GM23338 (cell line): Measurements from ENCODE around the gene ADAM11. TPM values are rescaled to one million over a fixed set of nuclear protein-coding genes. Genes with fewer than 3 reads are reported as not detected.
A peak's percentile ranks its signal among the peaks of the same experiment; 100 is the strongest.

Source experiments
- ATAC-seq: fragments of 200-7000 bp; cut with Tn5 transposase; 3 replicates; pipeline ENCODE4 v1.9.1; 2020
- DNase-seq: peaks from one replicate; pipeline ENCODE4 v3.0.0-alpha.2; 2015; ENCODE audit warnings: low spot score
- H2AFZ ChIP-seq: fragments of 200-600 bp; sonication (generic); 2 replicates; pipeline ENCODE4 v1.8.0; 2016; ENCODE audit warnings: antibody characterized with exemption, mild to moderate bottlenecking, moderate library complexity
- H3F3A ChIP-seq: fragments of 200-600 bp; sonication (generic); replicated peaks from 2 replicates; pipeline ENCODE4 v1.8.0; 2017; ENCODE audit warnings: antibody characterized with exemption, mixed run types, low read depth
- H3K27ac ChIP-seq: fragments of 200-600 bp; sonication (generic); 2 replicates; pipeline ENCODE4 v1.6.1; 2016; ENCODE audit warnings: low read depth
- H3K27me3 ChIP-seq: fragments of 200-600 bp; sonication (generic); 2 replicates; pipeline ENCODE4 v1.8.0; 2016; ENCODE audit warnings: mild to moderate bottlenecking, mixed run types, moderate library complexity; ENCODE audit not compliant: insufficient read depth
- H3K36me3 ChIP-seq: fragments of 200-600 bp; sonication (generic); 2 replicates; pipeline ENCODE4 v1.8.0; 2016; ENCODE audit warnings: mild to moderate bottlenecking; ENCODE audit not compliant: insufficient read depth
- H3K4me1 ChIP-seq: fragments of 200-600 bp; sonication (generic); 2 replicates; pipeline ENCODE4 v1.8.0; 2016; ENCODE audit warnings: mild to moderate bottlenecking, moderate library complexity; ENCODE audit not compliant: insufficient read depth
- H3K4me2 ChIP-seq: fragments of 200-600 bp; sonication (generic); 2 replicates; pipeline ENCODE4 v1.7.1; 2017; ENCODE audit warnings: mixed run types
- H3K4me3 ChIP-seq: fragments of 200-600 bp; sonication (generic); 2 replicates; pipeline ENCODE4 v1.6.1; 2016; ENCODE audit warnings: mixed run types
- H3K79me2 ChIP-seq: fragments of 200-600 bp; sonication (generic); replicated peaks from 2 replicates; pipeline ENCODE4 v1.8.0; 2017; ENCODE audit warnings: mild to moderate bottlenecking; ENCODE audit not compliant: insufficient read depth
- H3K9me2 ChIP-seq: fragments of 200-600 bp; sonication (generic); 2 replicates; pipeline ENCODE4 v1.8.0; 2017; ENCODE audit not compliant: insufficient read depth
- H4K20me1 ChIP-seq: fragments of 200-600 bp; sonication (generic); replicated peaks from 2 replicates; pipeline ENCODE4 v1.8.0; 2017; ENCODE audit warnings: mild to moderate bottlenecking; ENCODE audit not compliant: insufficient read depth
- H3K27ac Mint-ChIP-seq: 2 replicates; pipeline ENCODE4 v1.8.0; 2020; ENCODE audit warnings: inconsistent platforms, mild to moderate bottlenecking, moderate library complexity, mixed read lengths
- H3K27me3 Mint-ChIP-seq: 3 replicates; pipeline ENCODE4 v1.8.0; 2022; ENCODE audit warnings: low read depth, mild to moderate bottlenecking, moderate library complexity, mixed read lengths, inconsistent platforms; ENCODE audit not compliant: insufficient read depth, poor library complexity
- H3K36me3 Mint-ChIP-seq: 3 replicates; pipeline ENCODE4 v1.8.0; 2021; ENCODE audit warnings: low read depth, mild to moderate bottlenecking, inconsistent platforms, moderate library complexity, mixed read lengths
- H3K4me1 Mint-ChIP-seq: 3 replicates; pipeline ENCODE4 v1.8.0; 2020; ENCODE audit warnings: mild to moderate bottlenecking, inconsistent platforms, mixed read lengths
- H3K4me3 Mint-ChIP-seq: 3 replicates; pipeline ENCODE4 v1.8.0; 2021; ENCODE audit warnings: moderate library complexity, mild to moderate bottlenecking, inconsistent platforms, mixed read lengths
- H3K9me3 Mint-ChIP-seq: 3 replicates; pipeline ENCODE4 v1.8.0; 2020; ENCODE audit warnings: moderate library complexity, mild to moderate bottlenecking, inconsistent platforms, mixed read lengths
- CREB1 ChIP-seq: fragments of 250-450 bp; sonication (Bioruptor Pico); IDR thresholded peaks from 2 replicates; pipeline ENCODE4 v1.5.0; 2020; ENCODE audit warnings: low read depth, mild to moderate bottlenecking, moderate library complexity
- CTCF ChIP-seq, 2 experiments: fragments of 200-600 bp in 1 of 2; sonication (generic) in 1 of 2; conservative IDR thresholded peaks; 2 replicates each; pipeline versions ENCODE4 v1.5.1 to v1.6.1; 2016 to 2017; ENCODE audit warnings: antibody characterized with exemption in 2 of 2, low read depth in 2 of 2, mild to moderate bottlenecking in 2 of 2, moderate library complexity in 1 of 2
- EZH2 ChIP-seq: fragments of 200-600 bp; sonication (generic); IDR thresholded peaks from one replicate; pipeline ENCODE4 v1.8.0; 2017; ENCODE audit warnings: antibody characterized with exemption, mild to moderate bottlenecking, low read depth; ENCODE audit not compliant: unreplicated experiment
- EZH2phosphoT487 ChIP-seq: fragments of 200-600 bp; sonication (generic); IDR thresholded peaks from one replicate; pipeline ENCODE4 v1.8.1; 2018; ENCODE audit warnings: antibody characterized with exemption; ENCODE audit not compliant: unreplicated experiment
- JUNB ChIP-seq: IDR thresholded peaks from one replicate; pipeline ENCODE4 v1.6.1; 2016; ENCODE audit warnings: antibody characterized with exemption; ENCODE audit not compliant: unreplicated experiment
- NANOG ChIP-seq: IDR thresholded peaks from 2 replicates; pipeline ENCODE4 v1.6.1; 2016; ENCODE audit warnings: antibody characterized with exemption, borderline replicate concordance
- POLR2AphosphoS5 ChIP-seq: IDR thresholded peaks from 2 replicates; pipeline ENCODE4 v1.6.1; 2016; ENCODE audit warnings: antibody characterized with exemption, low read depth
- STAT1 ChIP-seq: IDR thresholded peaks from one replicate; pipeline ENCODE4 v1.6.1; 2016; ENCODE audit warnings: antibody characterized with exemption; ENCODE audit not compliant: unreplicated experiment
- ZNF114 ChIP-seq: fragments of 250-450 bp; sonication (Bioruptor Pico); IDR thresholded peaks from 2 replicates; pipeline ENCODE4 v1.5.0; 2020; ENCODE audit warnings: mild to moderate bottlenecking, moderate library complexity
- ZNF331 ChIP-seq: fragments of 250-450 bp; sonication (Bioruptor Pico); IDR thresholded peaks from 2 replicates; pipeline ENCODE4 v1.5.0; 2020; ENCODE audit warnings: low read depth, mild to moderate bottlenecking, moderate library complexity
- ZNF462 ChIP-seq: fragments of 250-450 bp; sonication (Bioruptor Pico); IDR thresholded peaks from 2 replicates; pipeline ENCODE4 v1.5.0; 2020; ENCODE audit warnings: mild to moderate bottlenecking, moderate library complexity
- polyA plus RNA-seq: library from polyadenylated mRNA; unstranded; fragments of >200 nt; fragmentation: Nextera tagmentation; extraction: Ambion mirVana; gene quantifications from 2 replicates; pipeline ENCODE4 v1.2.1, GENCODE V29; 2016
- total RNA-seq: library from RNA; depleted of rRNA; stranded (reverse); fragments of >200 nt; shearing (Covaris generic); gene quantifications from 2 replicates; pipeline ENCODE4 v1.2.3, GENCODE V29; 2014
- TF ChIP-seq, protein P1 (sequence below): IDR thresholded peaks from one replicate; pipeline ENCODE4 v1.6.1; 2018; ENCODE audit warnings: antibody characterized with exemption; ENCODE audit not compliant: unreplicated experiment
- TF ChIP-seq, protein P2 (sequence below): IDR thresholded peaks from 2 replicates; pipeline ENCODE4 v1.6.1; 2016; ENCODE audit warnings: antibody characterized with exemption

Gene ADAM11
- total and polyA plus RNA-seq, 2 experiments from 2014 or later: 0.55 to 4.7 TPM

GRCh38 chr17:44766409-44767038 lies 7.7 kb downstream of the ADAM11 start:
- no peaks in the 10 kb centered on the region for H3K36me3 Mint-ChIP-seq
- no peaks in the 10 kb centered on the region for H3K79me2 ChIP-seq
- no peak overlapping the region for H3K27ac ChIP-seq
- DNase-seq (no peak), ATAC-seq (peak; percentile 16)
- H3K4me1 Mint-ChIP-seq: peaks cover 15% of the 10 kb centered on the region
- H3K9me2 ChIP-seq: no peaks in the 10 kb centered on the region
- H3K27me3 Mint-ChIP-seq: peaks cover 17% of the 10 kb centered on the region
- H3K4me3 ChIP-seq: no peak overlapping the region
- H3F3A ChIP-seq: no peaks in the 10 kb centered on the region; the same call in 1 of the 2 replicates
- H3K27me3 ChIP-seq: peaks cover 3% of the 10 kb centered on the region; the same call in 1 of the 2 replicates
- no peaks in the 10 kb centered on the region for H3K36me3 ChIP-seq
- no peak overlapping the region for H2AFZ ChIP-seq
- no peak overlapping the region for H3K4me3 Mint-ChIP-seq
- H3K4me2 ChIP-seq: no peak overlapping the region
- H3K27ac Mint-ChIP-seq: no peak overlapping the region
- TF ChIP-seq, protein P1, sequence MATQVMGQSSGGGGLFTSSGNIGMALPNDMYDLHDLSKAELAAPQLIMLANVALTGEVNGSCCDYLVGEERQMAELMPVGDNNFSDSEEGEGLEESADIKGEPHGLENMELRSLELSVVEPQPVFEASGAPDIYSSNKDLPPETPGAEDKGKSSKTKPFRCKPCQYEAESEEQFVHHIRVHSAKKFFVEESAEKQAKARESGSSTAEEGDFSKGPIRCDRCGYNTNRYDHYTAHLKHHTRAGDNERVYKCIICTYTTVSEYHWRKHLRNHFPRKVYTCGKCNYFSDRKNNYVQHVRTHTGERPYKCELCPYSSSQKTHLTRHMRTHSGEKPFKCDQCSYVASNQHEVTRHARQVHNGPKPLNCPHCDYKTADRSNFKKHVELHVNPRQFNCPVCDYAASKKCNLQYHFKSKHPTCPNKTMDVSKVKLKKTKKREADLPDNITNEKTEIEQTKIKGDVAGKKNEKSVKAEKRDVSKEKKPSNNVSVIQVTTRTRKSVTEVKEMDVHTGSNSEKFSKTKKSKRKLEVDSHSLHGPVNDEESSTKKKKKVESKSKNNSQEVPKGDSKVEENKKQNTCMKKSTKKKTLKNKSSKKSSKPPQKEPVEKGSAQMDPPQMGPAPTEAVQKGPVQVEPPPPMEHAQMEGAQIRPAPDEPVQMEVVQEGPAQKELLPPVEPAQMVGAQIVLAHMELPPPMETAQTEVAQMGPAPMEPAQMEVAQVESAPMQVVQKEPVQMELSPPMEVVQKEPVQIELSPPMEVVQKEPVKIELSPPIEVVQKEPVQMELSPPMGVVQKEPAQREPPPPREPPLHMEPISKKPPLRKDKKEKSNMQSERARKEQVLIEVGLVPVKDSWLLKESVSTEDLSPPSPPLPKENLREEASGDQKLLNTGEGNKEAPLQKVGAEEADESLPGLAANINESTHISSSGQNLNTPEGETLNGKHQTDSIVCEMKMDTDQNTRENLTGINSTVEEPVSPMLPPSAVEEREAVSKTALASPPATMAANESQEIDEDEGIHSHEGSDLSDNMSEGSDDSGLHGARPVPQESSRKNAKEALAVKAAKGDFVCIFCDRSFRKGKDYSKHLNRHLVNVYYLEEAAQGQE: no peak
- TF ChIP-seq ZNF331 (CRISPR knock-in tag) (no peak), POLR2AphosphoS5 (no peak), NANOG (no peak), ZNF114 (CRISPR knock-in tag) (no peak), ZNF462 (CRISPR knock-in tag) (no peak), JUNB (no peak), EZH2phosphoT487 (no peak), STAT1 (no peak), CREB1 (CRISPR knock-in tag) (no peak), CTCF (conservative IDR thresholded peaks at IDR 0.05; ENCODE audit: low read depth in 2 of 2) (no peak), EZH2 (no peak)
- TF ChIP-seq, protein P2, sequence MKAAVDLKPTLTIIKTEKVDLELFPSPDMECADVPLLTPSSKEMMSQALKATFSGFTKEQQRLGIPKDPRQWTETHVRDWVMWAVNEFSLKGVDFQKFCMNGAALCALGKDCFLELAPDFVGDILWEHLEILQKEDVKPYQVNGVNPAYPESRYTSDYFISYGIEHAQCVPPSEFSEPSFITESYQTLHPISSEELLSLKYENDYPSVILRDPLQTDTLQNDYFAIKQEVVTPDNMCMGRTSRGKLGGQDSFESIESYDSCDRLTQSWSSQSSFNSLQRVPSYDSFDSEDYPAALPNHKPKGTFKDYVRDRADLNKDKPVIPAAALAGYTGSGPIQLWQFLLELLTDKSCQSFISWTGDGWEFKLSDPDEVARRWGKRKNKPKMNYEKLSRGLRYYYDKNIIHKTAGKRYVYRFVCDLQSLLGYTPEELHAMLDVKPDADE: no peak
- no peaks in the 10 kb centered on the region for H4K20me1 ChIP-seq
- no peaks in the 10 kb centered on the region for H3K9me3 Mint-ChIP-seq
- H3K4me1 ChIP-seq: peaks cover 4% of the 10 kb centered on the region; the same call in 1 of the 2 replicates
